ENCODE data around the gene CCDC174. TPM values are rescaled to one million over a fixed set of nuclear protein-coding genes. Genes with fewer than 3 reads are reported as not detected.

CCDC174 gene
- 17.6 and 18.0 TPM in 2 replicates for polyA plus RNA-seq (2013)

DNA sequence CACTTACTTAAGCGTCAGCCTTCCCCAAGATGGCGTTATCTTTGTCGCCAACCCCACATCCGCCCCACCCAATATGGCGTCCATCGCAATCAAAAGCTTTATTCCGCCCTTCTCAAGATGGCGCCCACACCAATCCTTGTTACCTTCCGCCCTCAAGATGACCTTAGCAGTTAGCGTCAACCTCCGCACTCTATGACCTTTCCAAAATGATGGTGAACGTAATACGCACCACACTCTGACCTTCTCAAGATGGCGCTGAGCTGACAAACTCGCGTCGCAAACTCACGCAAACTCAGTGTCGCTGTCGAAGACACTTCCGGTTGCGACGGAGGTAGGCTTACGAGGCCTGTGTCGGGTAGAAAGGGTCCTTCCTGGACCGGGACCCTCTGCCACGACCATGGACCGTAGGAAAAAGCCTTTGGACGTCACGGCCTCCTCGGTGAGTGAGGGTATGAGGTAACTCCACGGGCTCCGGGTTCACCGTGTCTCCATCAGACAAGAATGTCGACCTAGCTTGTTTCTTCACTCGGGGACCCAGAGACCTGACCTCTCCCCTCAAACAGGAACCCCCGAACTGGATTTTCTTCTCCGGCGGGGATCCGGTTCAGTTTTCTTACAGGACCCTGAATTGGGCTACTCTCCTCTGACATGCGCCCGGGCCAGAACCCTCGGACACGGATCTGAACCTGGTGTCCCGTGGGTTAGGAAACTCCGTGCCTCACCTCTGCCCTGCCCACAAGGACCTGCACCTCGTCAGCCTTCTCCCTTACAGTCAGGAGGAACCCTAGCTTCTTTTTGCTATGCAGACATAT is at the start of gene CCDC174:
Gene CCDC174, plus strand, starts transcription at position 323 of the 812 bp plus-strand sequence. Its CDS starts 75 bp downstream, at position 398.
- H3K27ac ChIP-seq (ENCODE audit: low read depth, low read length), result peak within 1 kb of the TSS; percentile 28
- peak within 1 kb of the TSS; percentile 97 for H4K8ac ChIP-seq (ENCODE audit: low read depth, low read length)
- H3K14ac ChIP-seq (ENCODE audit: low read length), result peak within 1 kb of the TSS; percentile 92
- H2BK120ac ChIP-seq (ENCODE audit: insufficient read depth, low read length, poor library complexity), result peak within 1 kb of the TSS; percentile 29
- H4K91ac ChIP-seq (ENCODE audit: low read depth, low read length), result peak within 1 kb of the TSS; percentile 88
- DNase-seq, result peak; percentile 99 to 100
- H3K9ac ChIP-seq (ENCODE audit: low read length), result peak within 1 kb of the TSS; percentile 96
- peak within 1 kb of the TSS; percentile 81 for H2AFZ ChIP-seq (ENCODE audit: insufficient read depth, low read length, poor library complexity)
- H3K36me3 ChIP-seq (ENCODE audit: control insufficient read depth in 1 of 2, insufficient read depth in 2 of 2, low read length in 2 of 2), result peaks cover 4 to 6% of the 10 kb centered on the region in 2 experiments
- no peaks in the 10 kb centered on the region for H3K27me3 ChIP-seq (ENCODE audit: insufficient read depth, low read length)
- H3K23ac ChIP-seq (ENCODE audit: low read length), result no peak within 1 kb of the TSS
- peak within 1 kb of the TSS; percentile 59 for H2AK5ac ChIP-seq (ENCODE audit: low read length)
- peak within 1 kb of the TSS; percentile 92 for H3K4me3 ChIP-seq (ENCODE audit: low read depth, low read length)
- H4K12ac ChIP-seq (ENCODE audit: low read depth, low read length), result peak within 1 kb of the TSS; percentile 88
- H3K4me1 ChIP-seq (ENCODE audit: control insufficient read depth in 1 of 2, insufficient read depth in 2 of 2, low read length in 2 of 2), result peaks cover 0 to 2% of the 10 kb centered on the region in 2 experiments
- H3K79me2 ChIP-seq (ENCODE audit: control insufficient read depth, insufficient read depth, low read length, poor library complexity), result peaks cover 5% of the 10 kb centered on the region
- no CpG with 5 or more reads among the region's 47 CpGs for WGBS (ENCODE audit: extremely low coverage, insufficient coverage, insufficient read length)
- no peaks in the 10 kb centered on the region for H3K9me3 ChIP-seq (ENCODE audit: insufficient read depth, low read depth, low read length)
- H3K79me1 ChIP-seq (ENCODE audit: low read length), result peaks cover 4% of the 10 kb centered on the region
- peak within 1 kb of the TSS; percentile 74 for H2BK5ac ChIP-seq (ENCODE audit: low read depth, low read length, poor library complexity)
- no peak within 1 kb of the TSS for H2BK12ac ChIP-seq (ENCODE audit: low read length)
- H3K4me2 ChIP-seq (ENCODE audit: low read length), result peak within 1 kb of the TSS; percentile 81
- H3K4ac ChIP-seq (ENCODE audit: low read depth, low read length), result peak within 1 kb of the TSS; percentile 73
- peak within 1 kb of the TSS; percentile 84 for H3K18ac ChIP-seq (ENCODE audit: low read length)

- Histone ChIP-seq H2BK12ac (ENCODE audit: low read length) (no peak overlapping the region), H3K9ac (ENCODE audit: low read length) (no peak overlapping the region), H4K91ac (ENCODE audit: low read depth, low read length) (no peak overlapping the region), H4K8ac (ENCODE audit: low read depth, low read length) (no peak overlapping the region), H3K79me1 (ENCODE audit: low read length) (no peaks in the 10 kb centered on the region), H3K18ac (ENCODE audit: low read length) (no peak overlapping the region), H3K4me2 (ENCODE audit: low read length) (peak overlapping the region; percentile 81), H3K4me1 (ENCODE audit: control insufficient read depth in 1 of 2, insufficient read depth in 2 of 2, low read length in 2 of 2) (peaks cover 6 to 8% of the 10 kb centered on the region in 2 experiments), H3K23ac (ENCODE audit: low read length) (no peak overlapping the region), H3K36me3 (ENCODE audit: control insufficient read depth in 1 of 2, insufficient read depth in 2 of 2, low read length in 2 of 2) (no peaks in the 10 kb centered on the region), H2AK5ac (ENCODE audit: low read length) (no peak overlapping the region), H3K4me3 (ENCODE audit: low read depth, low read length) (no peak overlapping the region), H2BK5ac (ENCODE audit: low read depth, low read length, poor library complexity) (no peak overlapping the region), H3K27me3 (ENCODE audit: insufficient read depth, low read length) (peaks cover 24% of the 10 kb centered on the region), H3K9me3 (ENCODE audit: insufficient read depth, low read depth, low read length) (peaks cover 3% of the 10 kb centered on the region), H3K27ac (ENCODE audit: low read depth, low read length) (no peak overlapping the region), H3K79me2 (ENCODE audit: control insufficient read depth, insufficient read depth, low read length, poor library complexity) (no peaks in the 10 kb centered on the region), H3K4ac (ENCODE audit: low read depth, low read length) (no peak overlapping the region), H4K12ac (ENCODE audit: low read depth, low read length) (no peak overlapping the region), H3K14ac (ENCODE audit: low read length) (no peak overlapping the region), H2AFZ (ENCODE audit: insufficient read depth, low read length, poor library complexity) (no peak overlapping the region), H2BK120ac (ENCODE audit: insufficient read depth, low read length, poor library complexity) (no peak overlapping the region)
- no peak for DNase-seq
- no CpG with 5 or more reads among the region's 66 CpGs for WGBS (ENCODE audit: extremely low coverage, insufficient coverage, insufficient read length)
These were observed 49.4 kb upstream of the CCDC174 start for GRCh38 chr3:14602006-14602803.

- H2BK12ac ChIP-seq (ENCODE audit: low read length), result no peak overlapping the region
- no peaks in the 10 kb centered on the region for H3K79me1 ChIP-seq (ENCODE audit: low read length)
- H3K4ac ChIP-seq (ENCODE audit: low read depth, low read length), result no peak overlapping the region
- H3K27me3 ChIP-seq (ENCODE audit: insufficient read depth, low read length), result peaks cover 24% of the 10 kb centered on the region
- no peak overlapping the region for H4K91ac ChIP-seq (ENCODE audit: low read depth, low read length)
- H3K23ac ChIP-seq (ENCODE audit: low read length), result no peak overlapping the region
- H3K18ac ChIP-seq (ENCODE audit: low read length), result no peak overlapping the region
- H3K36me3 ChIP-seq (ENCODE audit: control insufficient read depth in 1 of 2, insufficient read depth in 2 of 2, low read length in 2 of 2), result no peaks in the 10 kb centered on the region
- H2BK120ac ChIP-seq (ENCODE audit: insufficient read depth, low read length, poor library complexity), result no peak overlapping the region
- no peaks in the 10 kb centered on the region for H3K79me2 ChIP-seq (ENCODE audit: control insufficient read depth, insufficient read depth, low read length, poor library complexity)
- no peak overlapping the region for H2AK5ac ChIP-seq (ENCODE audit: low read length)
- H4K12ac ChIP-seq (ENCODE audit: low read depth, low read length), result no peak overlapping the region
- peak overlapping the region; percentile 81 for H3K4me2 ChIP-seq (ENCODE audit: low read length)
- H3K9ac ChIP-seq (ENCODE audit: low read length), result no peak overlapping the region
- no peak overlapping the region for H3K4me3 ChIP-seq (ENCODE audit: low read depth, low read length)
- no peak overlapping the region for H3K27ac ChIP-seq (ENCODE audit: low read depth, low read length)
- peak; percentile 16 to 57 for DNase-seq
- peaks cover 6 to 8% of the 10 kb centered on the region in 2 experiments for H3K4me1 ChIP-seq (ENCODE audit: control insufficient read depth in 1 of 2, insufficient read depth in 2 of 2, low read length in 2 of 2)
- WGBS (ENCODE audit: extremely low coverage, insufficient coverage, insufficient read length), result no CpG with 5 or more reads among the region's 85 CpGs
- H3K9me3 ChIP-seq (ENCODE audit: insufficient read depth, low read depth, low read length), result peaks cover 3% of the 10 kb centered on the region
- no peak overlapping the region for H2BK5ac ChIP-seq (ENCODE audit: low read depth, low read length, poor library complexity)
- no peak overlapping the region for H2AFZ ChIP-seq (ENCODE audit: insufficient read depth, low read length, poor library complexity)
- no peak overlapping the region for H3K14ac ChIP-seq (ENCODE audit: low read length)
- H4K8ac ChIP-seq (ENCODE audit: low read depth, low read length), result no peak overlapping the region
These were observed 48.5 kb upstream of the CCDC174 start for GRCh38 chr3:14602804-14603644.

DNA sequence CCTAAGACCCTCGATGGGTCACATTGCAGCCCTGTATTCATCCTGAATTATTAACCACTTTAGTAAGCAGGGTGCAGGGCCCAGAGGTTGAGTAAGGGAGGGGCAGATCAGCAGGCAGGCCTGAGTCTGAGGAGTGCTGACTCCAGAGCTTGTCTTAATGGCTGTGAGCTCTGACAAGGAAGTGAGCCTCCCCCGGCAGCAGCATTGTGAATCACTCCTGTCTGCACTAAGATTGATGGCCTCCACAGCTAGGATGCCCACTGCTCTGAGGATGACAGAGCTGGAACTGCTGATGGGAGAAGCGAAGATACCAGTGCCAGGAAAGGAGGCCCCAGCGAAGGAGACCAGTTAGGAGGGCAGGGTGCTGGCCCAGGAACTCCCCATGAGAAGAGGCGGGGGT is 46.5 kb upstream of the CCDC174 start:
- no peak overlapping the region for H3K4ac ChIP-seq (ENCODE audit: low read depth, low read length)
- WGBS (ENCODE audit: extremely low coverage, insufficient coverage, insufficient read length), result no CpG with 5 or more reads among the region's 5 CpGs
- H3K9ac ChIP-seq (ENCODE audit: low read length), result no peak overlapping the region
- no peak overlapping the region for H2BK12ac ChIP-seq (ENCODE audit: low read length)
- no peak overlapping the region for H2AK5ac ChIP-seq (ENCODE audit: low read length)
- no peak for DNase-seq
- no peak overlapping the region for H3K4me3 ChIP-seq (ENCODE audit: low read depth, low read length)
- H3K36me3 ChIP-seq (ENCODE audit: control insufficient read depth in 1 of 2, insufficient read depth in 2 of 2, low read length in 2 of 2), result no peaks in the 10 kb centered on the region
- no peak overlapping the region for H3K4me2 ChIP-seq (ENCODE audit: low read length)
- H3K27ac ChIP-seq (ENCODE audit: low read depth, low read length), result no peak overlapping the region
- peaks cover 3% of the 10 kb centered on the region for H3K9me3 ChIP-seq (ENCODE audit: insufficient read depth, low read depth, low read length)
- H4K91ac ChIP-seq (ENCODE audit: low read depth, low read length), result no peak overlapping the region
- H3K27me3 ChIP-seq (ENCODE audit: insufficient read depth, low read length), result peaks cover 24% of the 10 kb centered on the region
- no peak overlapping the region for H3K14ac ChIP-seq (ENCODE audit: low read length)
- H2BK120ac ChIP-seq (ENCODE audit: insufficient read depth, low read length, poor library complexity), result no peak overlapping the region
- no peak overlapping the region for H2AFZ ChIP-seq (ENCODE audit: insufficient read depth, low read length, poor library complexity)
- no peak overlapping the region for H4K12ac ChIP-seq (ENCODE audit: low read depth, low read length)
- H2BK5ac ChIP-seq (ENCODE audit: low read depth, low read length, poor library complexity), result no peak overlapping the region
- H4K8ac ChIP-seq (ENCODE audit: low read depth, low read length), result no peak overlapping the region
- H3K79me1 ChIP-seq (ENCODE audit: low read length), result no peaks in the 10 kb centered on the region
- H3K23ac ChIP-seq (ENCODE audit: low read length), result no peak overlapping the region
- peaks cover 6 to 8% of the 10 kb centered on the region in 2 experiments for H3K4me1 ChIP-seq (ENCODE audit: control insufficient read depth in 1 of 2, insufficient read depth in 2 of 2, low read length in 2 of 2)
- H3K18ac ChIP-seq (ENCODE audit: low read length), result no peak overlapping the region
- H3K79me2 ChIP-seq (ENCODE audit: control insufficient read depth, insufficient read depth, low read length, poor library complexity), result no peaks in the 10 kb centered on the region
